ENCODE measurements around the gene SLC26A2.

Gene SLC26A2

DNA sequence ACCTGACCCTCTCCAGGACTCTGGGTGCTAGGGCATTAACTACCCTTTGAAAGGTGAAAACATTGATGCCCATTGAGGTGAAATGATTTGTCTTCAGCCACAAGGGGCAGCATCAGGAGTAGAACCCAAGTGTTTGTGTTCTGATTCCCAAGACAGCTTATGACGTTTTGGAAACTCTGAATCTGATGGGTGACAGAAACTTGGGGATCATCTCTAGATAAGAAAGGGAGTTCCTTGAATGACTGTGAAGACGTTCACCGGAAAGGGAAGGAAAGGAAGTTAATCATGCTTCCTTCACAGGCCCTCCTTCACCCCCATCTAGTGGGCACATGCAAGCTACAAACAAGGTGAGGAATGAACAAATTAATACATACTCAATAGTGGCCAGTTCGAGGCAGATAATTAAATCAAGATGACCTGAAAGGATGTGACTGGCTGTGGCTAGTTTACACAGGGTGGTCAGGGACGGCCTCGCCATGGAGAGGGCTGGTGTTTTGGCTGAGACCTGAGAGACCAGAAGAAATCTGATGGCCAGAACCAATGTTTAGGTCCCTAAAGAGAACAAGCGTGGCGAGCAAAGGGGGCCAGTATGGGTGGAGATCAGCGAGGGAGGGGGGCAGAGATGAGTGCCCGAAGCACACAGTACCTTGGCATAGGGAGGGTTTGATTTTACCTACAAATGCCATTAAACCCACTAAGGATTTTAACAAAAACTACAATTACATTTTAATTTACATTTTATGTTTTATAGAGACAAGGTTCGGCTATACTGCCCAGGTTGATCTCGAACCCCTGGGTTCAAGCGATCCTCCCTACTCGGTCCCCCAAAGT, 937 bp upstream of the SLC26A2 start:
- ChIA-PET POLR2A (interaction anchor here (0.6 to 1.9 kb wide), 7 partner anchors 9 to 107 kb away, joined by 3 to 7 read pairs (median 4); partner anchors contain the start of genes HMGXB3 and TIGD6), CTCF (interaction anchor here (0.7 to 14.3 kb wide), 22 partner anchors 8 to 323 kb away, joined by 3 to 429 read pairs (median 4); partner anchors contain the start of gene PDE6A)
- peak; percentile 30 for TF ChIP-seq CTCF (IDR thresholded peaks at IDR 0.05; ENCODE audit: insufficient read depth, low read length, missing control alignments)
- no peak for DNase-seq (ENCODE audit: low read depth, low spot score)
- H3K4me3 ChIP-seq (ENCODE audit: low read depth, low read length), result peak overlapping the region; percentile 78

DNA sequence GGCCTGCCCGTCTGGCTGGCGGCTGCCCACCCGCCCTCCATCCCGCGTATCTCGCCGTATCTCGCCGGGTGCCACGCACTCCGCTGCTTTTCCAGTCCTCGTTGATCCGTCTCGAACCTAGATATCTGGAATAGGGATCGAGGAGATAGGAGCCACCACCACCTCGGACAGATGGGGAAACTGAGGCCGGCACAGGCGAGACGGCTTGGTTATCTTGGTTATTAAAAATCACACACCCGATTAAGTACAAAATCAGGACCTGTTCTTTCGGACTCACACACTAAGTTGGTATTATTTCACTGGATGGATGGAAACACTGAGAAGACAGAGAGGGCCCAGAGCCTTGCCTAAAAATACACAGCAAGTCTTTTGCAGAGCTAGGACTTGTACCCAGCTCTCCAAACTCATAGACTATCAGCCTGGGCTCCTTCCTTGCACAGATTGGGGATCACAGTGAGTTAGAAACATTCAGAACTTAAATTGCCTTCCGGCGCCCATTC, 678 bp downstream of the SLC26A2 start:
- no peak for DNase-seq (ENCODE audit: low read depth, low spot score)
- ChIA-PET POLR2A (interaction anchor here (1.2 to 1.9 kb wide), 3 partner anchors 22 to 108 kb away, joined by 4 to 5 read pairs (median 4); partner anchors contain the start of genes HMGXB3 and TIGD6), CTCF (interaction anchor here (0.8 to 14.3 kb wide), 28 partner anchors 8 to 324 kb away, joined by 3 to 429 read pairs (median 5); no protein-coding TSS in a partner anchor)
- no peak for TF ChIP-seq CTCF (IDR thresholded peaks at IDR 0.05; ENCODE audit: insufficient read depth, low read length, missing control alignments)
- peak overlapping the region; percentile 78 for H3K4me3 ChIP-seq (ENCODE audit: low read depth, low read length)

GRCh38 chr5:149961957-149962409, 1.4 kb downstream of the SLC26A2 start:
- peak overlapping the region; percentile 8; the same call in 1 of the 2 replicates for H3K4me3 ChIP-seq (ENCODE audit: low read depth, low read length)
- CTCF ChIA-PET, result interaction anchor here (0.6 to 14.3 kb wide), 29 partner anchors 8 to 325 kb away, joined by 3 to 429 read pairs (median 5); no protein-coding TSS in a partner anchor
- peak; percentile 38 for TF ChIP-seq CTCF (IDR thresholded peaks at IDR 0.05; ENCODE audit: insufficient read depth, low read length, missing control alignments)
- POLR2A ChIA-PET, result no interaction called here
- DNase-seq (ENCODE audit: low read depth, low spot score), result no peak

- DNase-seq (ENCODE audit: low read depth, low spot score), result no peak
- CTCF ChIA-PET, result interaction anchor here (1.0 to 14.3 kb wide), 22 partner anchors 9 to 326 kb away, joined by 3 to 429 read pairs (median 5); no protein-coding TSS in a partner anchor
- no peak overlapping the region for H3K4me3 ChIP-seq (ENCODE audit: low read depth, low read length)
- POLR2A ChIA-PET, result no interaction called here
- no peak for TF ChIP-seq CTCF (IDR thresholded peaks at IDR 0.05; ENCODE audit: insufficient read depth, low read length, missing control alignments)
Measured at GRCh38 chr5:149962601-149963300, 2.2 kb downstream of the SLC26A2 start.

GRCh38 chr5:149963729-149964128, 3.2 kb downstream of the SLC26A2 start:
- H3K4me3 ChIP-seq (ENCODE audit: low read depth, low read length), result no peak overlapping the region
- POLR2A ChIA-PET, result no interaction called here
- TF ChIP-seq CTCF (IDR thresholded peaks at IDR 0.05; ENCODE audit: insufficient read depth, low read length, missing control alignments), result no peak
- CTCF ChIA-PET, result interaction anchor here (0.9 to 14.3 kb wide), 9 partner anchors 11 to 327 kb away, joined by 3 to 429 read pairs (median 4); no protein-coding TSS in a partner anchor
- no peak for DNase-seq (ENCODE audit: low read depth, low spot score)
